KG1 (cell line): ENCODE results near the gene IL1RAPL1.

Experiments used
- DNase-seq: peaks from one replicate; lab custom pipeline; 2025; lab: John Stamatoyannopoulos, UW

Gene IL1RAPL1

GRCh38 chrX:29652484-29652883 lies 1065.2 kb downstream of the IL1RAPL1 start:
- no peak for DNase-seq

- DNase-seq, result no peak
These were observed 1066.5 kb downstream of the IL1RAPL1 start for GRCh38 chrX:29653721-29654120.

GRCh38 chrX:29659911-29660310 lies 1072.7 kb downstream of the IL1RAPL1 start:
- DNase-seq, result no peak

GRCh38 chrX:29661290-29661689 lies 1074.0 kb downstream of the IL1RAPL1 start:
- DNase-seq, result no peak

- no peak for DNase-seq
These were observed 1074.9 kb downstream of the IL1RAPL1 start for GRCh38 chrX:29662101-29662500.

GRCh38 chrX:29662759-29663503 lies 1075.7 kb downstream of the IL1RAPL1 start:
- DNase-seq, result no peak

- DNase-seq, result no peak
These were observed 1078.3 kb downstream of the IL1RAPL1 start for GRCh38 chrX:29665532-29665931.

- no peak for DNase-seq
These were observed 1079.1 kb downstream of the IL1RAPL1 start for GRCh38 chrX:29666366-29666765.

- no peak for DNase-seq
These were observed 1084.2 kb downstream of the IL1RAPL1 start for GRCh38 chrX:29671421-29671820.

- no peak for DNase-seq
These were observed 1100.4 kb downstream of the IL1RAPL1 start for GRCh38 chrX:29687687-29688086.

- DNase-seq, result no peak
These were observed 1102.8 kb downstream of the IL1RAPL1 start for GRCh38 chrX:29690061-29690460.

- no peak for DNase-seq
These were observed 1103.8 kb downstream of the IL1RAPL1 start for GRCh38 chrX:29691044-29691443.

- DNase-seq, result no peak
These were observed 1106.7 kb downstream of the IL1RAPL1 start for GRCh38 chrX:29693912-29694311.

- DNase-seq, result no peak
These were observed 1112.0 kb downstream of the IL1RAPL1 start for GRCh38 chrX:29699239-29699638.

- no peak for DNase-seq
These were observed 1119.8 kb downstream of the IL1RAPL1 start for GRCh38 chrX:29707088-29707487.

- DNase-seq, result no peak
These were observed 1133.9 kb downstream of the IL1RAPL1 start for GRCh38 chrX:29721152-29721551.

GRCh38 chrX:29724316-29724715 lies 1137.1 kb downstream of the IL1RAPL1 start:
- no peak for DNase-seq

GRCh38 chrX:29726811-29727210 lies 1139.6 kb downstream of the IL1RAPL1 start:
- no peak for DNase-seq

GRCh38 chrX:29728639-29729038 lies 1141.4 kb downstream of the IL1RAPL1 start:
- no peak for DNase-seq

- DNase-seq, result no peak
These were observed 1157.7 kb downstream of the IL1RAPL1 start for GRCh38 chrX:29744966-29745365.

- DNase-seq, result no peak
These were observed 1159.1 kb downstream of the IL1RAPL1 start for GRCh38 chrX:29746326-29746725.

GRCh38 chrX:29762006-29762405 lies 1174.8 kb downstream of the IL1RAPL1 start:
- no peak for DNase-seq

- DNase-seq, result no peak
These were observed 1188.6 kb downstream of the IL1RAPL1 start for GRCh38 chrX:29775890-29776289.

- no peak for DNase-seq
These were observed 1200.4 kb downstream of the IL1RAPL1 start for GRCh38 chrX:29787656-29788055.
